Upper lobe of right lung (tissue), 1 donor: ENCODE data around the gene SIGLEC9. TPM values are rescaled to one million over a fixed set of nuclear protein-coding genes. Genes with fewer than 3 reads are reported as not detected.

Source experiments
- ATAC-seq: fragments of 200-7000 bp; cut with Tn5 transposase; one replicate; pipeline ENCODE4 v1.9.1; 2020; ENCODE audit warnings: mild to moderate bottlenecking, moderate library complexity
- DNase-seq: peaks from one replicate; pipeline ENCODE4 v3.0.0-alpha.2; 2020
- H3K27ac ChIP-seq: fragments of 200-600 bp; one replicate; pipeline ENCODE4 v1.8.0; 2022
- H3K27me3 ChIP-seq: fragments of 200-600 bp; one replicate; pipeline ENCODE4 v1.8.0; 2022; ENCODE audit warnings: mild to moderate bottlenecking
- H3K36me3 ChIP-seq: fragments of 200-600 bp; one replicate; pipeline ENCODE4 v1.8.0; 2022
- H3K4me1 ChIP-seq: fragments of 200-600 bp; one replicate; pipeline ENCODE4 v1.8.0; 2022
- H3K4me3 ChIP-seq: fragments of 200-600 bp; one replicate; pipeline ENCODE4 v1.8.0; 2022; ENCODE audit warnings: mild to moderate bottlenecking
- H3K9me3 ChIP-seq: fragments of 200-600 bp; one replicate; pipeline ENCODE4 v1.8.0; 2022
- CTCF ChIP-seq: fragments of 200-600 bp; IDR thresholded peaks from one replicate; pipeline ENCODE4 v1.8.0; 2022; ENCODE audit warnings: antibody characterized with exemption
- intact Hi-C: fragments of 100-400 bp; cut with DNase I; formaldehyde crosslinking; loops from one replicate; pipeline ENCODE4 v1.11.0; 2022
- total RNA-seq: library from RNA; stranded (reverse); fragmentation: NEBNext Ultra II Directional; extraction: Animal tissue kit (Norgen Biotek cat#: 25700); gene quantifications from one replicate; pipeline ENCODE4 v1.2.1, GENCODE V29; 2021
- donor health status: DM: no; HTN: yes; CAD: no; lungs with severe emphysema.

The SIGLEC9 gene
- total RNA-seq, 1 donor from 2014 or later, result 14.5 TPM

GRCh38 chr19:51086153-51086850 lies 38.4 kb upstream of the SIGLEC9 start:
- intact Hi-C loops, result no loop called here
- DNase-seq (peak; percentile 46), ATAC-seq (no peak)
- H3K27ac ChIP-seq, result no peak overlapping the region
- no peak for TF ChIP-seq CTCF
- H3K9me3 ChIP-seq, result no peaks in the 10 kb centered on the region
- no peaks in the 10 kb centered on the region for H3K4me1 ChIP-seq
- no peaks in the 10 kb centered on the region for H3K36me3 ChIP-seq
- H3K4me3 ChIP-seq, result no peak overlapping the region
- peaks cover 6% of the 10 kb centered on the region for H3K27me3 ChIP-seq

- DNase-seq (peak; percentile 84), ATAC-seq (peak; percentile 56)
- no peak overlapping the region for H3K4me3 ChIP-seq
- H3K36me3 ChIP-seq, result no peaks in the 10 kb centered on the region
- H3K9me3 ChIP-seq, result no peaks in the 10 kb centered on the region
- TF ChIP-seq CTCF, result no peak
- no peaks in the 10 kb centered on the region for H3K4me1 ChIP-seq
- H3K27ac ChIP-seq, result no peak overlapping the region
- intact Hi-C loops, result no loop called here
- H3K27me3 ChIP-seq, result no peaks in the 10 kb centered on the region
Measured at GRCh38 chr19:51089786-51090185, 34.9 kb upstream of the SIGLEC9 start.

- Histone ChIP-seq H3K4me1 (no peaks in the 10 kb centered on the region), H3K27ac (no peak overlapping the region), H3K4me3 (no peak overlapping the region), H3K27me3 (no peaks in the 10 kb centered on the region), H3K36me3 (no peaks in the 10 kb centered on the region), H3K9me3 (no peaks in the 10 kb centered on the region)
- TF ChIP-seq CTCF, result no peak
- intact Hi-C loops, result no loop called here
- no peak for DNase-seq
- no peak for ATAC-seq
Measured at GRCh38 chr19:51090471-51090870, 34.2 kb upstream of the SIGLEC9 start.

- ATAC-seq (no peak), DNase-seq (no peak)
- H3K27me3 ChIP-seq, result no peaks in the 10 kb centered on the region
- H3K4me3 ChIP-seq, result no peak overlapping the region
- H3K9me3 ChIP-seq, result no peaks in the 10 kb centered on the region
- H3K36me3 ChIP-seq, result no peaks in the 10 kb centered on the region
- TF ChIP-seq CTCF, result no peak
- intact Hi-C loops, result no loop called here
- no peak overlapping the region for H3K27ac ChIP-seq
- no peaks in the 10 kb centered on the region for H3K4me1 ChIP-seq
Measured at GRCh38 chr19:51091126-51091525, 33.6 kb upstream of the SIGLEC9 start.

- TF ChIP-seq CTCF, result no peak
- no peak for ATAC-seq
- no peak for DNase-seq
- no peaks in the 10 kb centered on the region for H3K4me1 ChIP-seq
- intact Hi-C loops, result no loop called here
- no peak overlapping the region for H3K4me3 ChIP-seq
- no peaks in the 10 kb centered on the region for H3K36me3 ChIP-seq
- H3K27ac ChIP-seq, result no peak overlapping the region
- H3K9me3 ChIP-seq, result no peaks in the 10 kb centered on the region
- H3K27me3 ChIP-seq, result no peaks in the 10 kb centered on the region
Measured at GRCh38 chr19:51091895-51092873, 32.5 kb upstream of the SIGLEC9 start.
